Mesenchymal stem cell (in vitro differentiated cells and primary cell): Measurements from ENCODE around the gene OR2AK2. TPM values are rescaled to one million over a fixed set of nuclear protein-coding genes. Genes with fewer than 3 reads are reported as not detected.

Experiments
- DNase-seq: peaks from one replicate; pipeline ENCODE4 v3.0.0-alpha.2; 2013
- H2AFZ ChIP-seq: one replicate; pipeline ENCODE4 v1.6.1; 2013; ENCODE audit warnings: low read depth, mild to moderate bottlenecking, control low read depth, inconsistent platforms, low read length, moderate library complexity
- H2AK5ac ChIP-seq: 2 replicates; pipeline ENCODE4 v1.6.1; 2013; ENCODE audit warnings: low read length, moderate library complexity, mild to moderate bottlenecking, inconsistent platforms; ENCODE audit not compliant: severe bottlenecking
- H2BK120ac ChIP-seq: one replicate; pipeline ENCODE4 v1.6.1; 2013; ENCODE audit warnings: low read depth, mild to moderate bottlenecking, inconsistent platforms, low read length, moderate library complexity
- H2BK12ac ChIP-seq, 2 experiments: one replicate each; pipeline ENCODE4 v1.6.1; 2013; ENCODE audit warnings: inconsistent platforms in 2 of 2, low read length in 2 of 2, mild to moderate bottlenecking in 2 of 2, moderate library complexity in 2 of 2, control low read depth in 1 of 2
- H2BK15ac ChIP-seq: one replicate; pipeline ENCODE4 v1.6.1; 2013; ENCODE audit warnings: mild to moderate bottlenecking, low read depth, inconsistent platforms; ENCODE audit not compliant: poor library complexity, severe bottlenecking
- H2BK5ac ChIP-seq: 2 replicates; pipeline ENCODE4 v1.6.1; 2013; ENCODE audit warnings: low read depth, mild to moderate bottlenecking, low read length, control low read depth, inconsistent platforms; ENCODE audit not compliant: poor library complexity, severe bottlenecking
- H3K14ac ChIP-seq, 2 experiments: one replicate each; pipeline ENCODE4 v1.6.1; 2013; ENCODE audit warnings: inconsistent platforms in 2 of 2, low read length in 2 of 2, control low read depth in 1 of 2, mild to moderate bottlenecking in 1 of 2, moderate library complexity in 1 of 2
- H3K18ac ChIP-seq, 2 experiments: one replicate each; pipeline ENCODE4 v1.6.1; 2013; ENCODE audit warnings: inconsistent platforms in 2 of 2, low read length in 2 of 2, control low read depth in 1 of 2, low read depth in 1 of 2, mild to moderate bottlenecking in 1 of 2
- H3K23ac ChIP-seq, 2 experiments: one replicate each; pipeline ENCODE4 v1.6.1; 2013; ENCODE audit warnings: inconsistent platforms in 2 of 2, low read length in 2 of 2, mild to moderate bottlenecking in 2 of 2, moderate library complexity in 2 of 2, control low read depth in 1 of 2
- H3K27ac ChIP-seq: 2 replicates; pipeline ENCODE4 v1.5.1; 2013; ENCODE audit warnings: mild to moderate bottlenecking, moderate library complexity, low read length, control low read depth, inconsistent platforms; ENCODE audit not compliant: poor library complexity, severe bottlenecking
- H3K27me3 ChIP-seq, 2 experiments: 2 replicates each; pipeline versions ENCODE4 v1.6.1 to v1.7.0; 2013; ENCODE audit warnings: low read length in 2 of 2, mild to moderate bottlenecking in 2 of 2, moderate library complexity in 2 of 2, control low read depth in 1 of 2, inconsistent platforms in 1 of 2; ENCODE audit not compliant: control insufficient read depth in 1 of 2, insufficient read depth in 1 of 2
- H3K36me3 ChIP-seq, 2 experiments: 2 replicates each; pipeline versions ENCODE4 v1.6.1 to v1.7.0; 2013; ENCODE audit warnings: low read length in 2 of 2, control low read depth in 1 of 2, inconsistent platforms in 1 of 2, low read depth in 1 of 2, mild to moderate bottlenecking in 1 of 2; ENCODE audit not compliant: insufficient read depth in 2 of 2, control insufficient read depth in 1 of 2
- H3K4ac ChIP-seq, 2 experiments: one replicate each; pipeline ENCODE4 v1.6.1; 2013; ENCODE audit warnings: inconsistent platforms in 2 of 2, low read length in 2 of 2, mild to moderate bottlenecking in 2 of 2, moderate library complexity in 2 of 2, control low read depth in 1 of 2, low read depth in 1 of 2
- H3K4me1 ChIP-seq: 2 replicates; pipeline ENCODE4 v1.6.1; 2013; ENCODE audit warnings: low read depth, low read length, control low read depth; ENCODE audit not compliant: control insufficient read depth, insufficient read depth
- H3K4me2 ChIP-seq: 2 replicates; pipeline ENCODE4 v1.6.1; 2013; ENCODE audit warnings: low read length, mild to moderate bottlenecking, inconsistent platforms; ENCODE audit not compliant: poor library complexity, severe bottlenecking
- H3K4me3 ChIP-seq, 2 experiments: 2 replicates each; pipeline versions ENCODE4 v1.5.1 to v1.7.0; 2013; ENCODE audit warnings: low read length in 2 of 2, mild to moderate bottlenecking in 2 of 2, control low read depth in 1 of 2, low read depth in 1 of 2; ENCODE audit not compliant: insufficient read depth in 1 of 2
- H3K79me1 ChIP-seq: replicated peaks from 2 replicates; pipeline ENCODE4 v1.6.1; 2013; ENCODE audit warnings: mild to moderate bottlenecking, control low read depth, low read length, inconsistent platforms; ENCODE audit not compliant: poor library complexity, severe bottlenecking
- H3K9ac ChIP-seq: 2 replicates; pipeline ENCODE4 v1.7.0; 2013; ENCODE audit warnings: mild to moderate bottlenecking, low read length, moderate library complexity
- H3K9me3 ChIP-seq: 2 replicates; pipeline ENCODE4 v1.7.0; 2013; ENCODE audit warnings: mild to moderate bottlenecking, low read length; ENCODE audit not compliant: control insufficient read depth
- H4K8ac ChIP-seq: one replicate; pipeline ENCODE4 v1.6.1; 2013; ENCODE audit warnings: inconsistent platforms, mild to moderate bottlenecking, low read length, moderate library complexity
- H4K91ac ChIP-seq: one replicate; pipeline ENCODE4 v1.6.1; 2013; ENCODE audit warnings: mild to moderate bottlenecking, low read length, inconsistent platforms
- WGBS: methylation state at CpG from one replicate; pipeline ENCODE4 v1.1.7; 2013; ENCODE audit warnings: mixed read lengths; 5-methylcytosine and 5-hydroxymethylcytosine counted together
- small RNA-seq: library from polyadenylated mRNA; stranded (forward); fragments of <200 nt; extraction: miRNeasy Mini kit (QIAGEN cat#:217004); gene quantifications from one replicate; pipeline ENCODE3, GENCODE V24; 2013; ENCODE audit warnings: low read depth

Gene OR2AK2

GRCh38 chr1:248015803-248016202 lies 50.8 kb downstream of the OR2AK2 start:
- Histone ChIP-seq H3K36me3 (no peaks in the 10 kb centered on the region), H3K9ac (no peak overlapping the region), H3K27me3 (no peaks in the 10 kb centered on the region), H2AFZ (no peak overlapping the region), H2BK15ac (no peak overlapping the region), H2BK12ac (no peak overlapping the region), H4K91ac (no peak overlapping the region), H3K4ac (no peak overlapping the region), H3K4me2 (no peak overlapping the region), H3K18ac (no peak overlapping the region), H4K8ac (no peak overlapping the region), H3K4me1 (no peaks in the 10 kb centered on the region), H3K27ac (no peak overlapping the region), H3K23ac (no peak overlapping the region), H2BK5ac (no peak overlapping the region), H2AK5ac (no peak overlapping the region), H3K9me3 (peaks cover 39% of the 10 kb centered on the region), H3K14ac (no peak overlapping the region), H2BK120ac (no peak overlapping the region), H3K4me3 (no peak overlapping the region), H3K79me1 (no peaks in the 10 kb centered on the region)
- WGBS = no CpG with 5 or more reads among the region's 1 CpG
- DNase-seq = no peak

Small RNA genes lying within 50 kb of the gene (small RNA-seq; reads per million reads assigned to genes)
- not detected for gene RF00019
